Epithelial cell of esophagus (primary cell): ENCODE measurements around the gene CALR.
"Not testable (repeated sequence)": the region's sequence is repeated elsewhere in the genome, so short reads cannot be mapped to it uniquely, and the experiment has no call there.

Source experiments
- DNase-seq: peaks from one replicate; pipeline ENCODE4 v3.0.0; 2010; ENCODE audit warnings: low read depth
- H3K4me3 ChIP-seq: 2 replicates; pipeline ENCODE4 v1.5.1; 2011; ENCODE audit warnings: mild to moderate bottlenecking, low read length, control low read depth
- TF ChIP-seq, protein P1 (sequence below): IDR thresholded peaks from 2 replicates; pipeline ENCODE4 v1.5.1; 2011; ENCODE audit warnings: low read depth, mild to moderate bottlenecking, low read length, control low read depth, inconsistent platforms; ENCODE audit not compliant: insufficient read depth; ENCODE audit errors: missing control alignments

CALR gene

GRCh38 chr19:12937927-12938778 is at the start of gene CALR:
CALR (plus strand) TSS chr19:12938609; CDS start chr19:12938680, 71 bp downstream.
- DNase-seq = peak; percentile 99
- H3K4me3 ChIP-seq = peak within 1 kb of the TSS; percentile 99
- TF ChIP-seq, protein P1, sequence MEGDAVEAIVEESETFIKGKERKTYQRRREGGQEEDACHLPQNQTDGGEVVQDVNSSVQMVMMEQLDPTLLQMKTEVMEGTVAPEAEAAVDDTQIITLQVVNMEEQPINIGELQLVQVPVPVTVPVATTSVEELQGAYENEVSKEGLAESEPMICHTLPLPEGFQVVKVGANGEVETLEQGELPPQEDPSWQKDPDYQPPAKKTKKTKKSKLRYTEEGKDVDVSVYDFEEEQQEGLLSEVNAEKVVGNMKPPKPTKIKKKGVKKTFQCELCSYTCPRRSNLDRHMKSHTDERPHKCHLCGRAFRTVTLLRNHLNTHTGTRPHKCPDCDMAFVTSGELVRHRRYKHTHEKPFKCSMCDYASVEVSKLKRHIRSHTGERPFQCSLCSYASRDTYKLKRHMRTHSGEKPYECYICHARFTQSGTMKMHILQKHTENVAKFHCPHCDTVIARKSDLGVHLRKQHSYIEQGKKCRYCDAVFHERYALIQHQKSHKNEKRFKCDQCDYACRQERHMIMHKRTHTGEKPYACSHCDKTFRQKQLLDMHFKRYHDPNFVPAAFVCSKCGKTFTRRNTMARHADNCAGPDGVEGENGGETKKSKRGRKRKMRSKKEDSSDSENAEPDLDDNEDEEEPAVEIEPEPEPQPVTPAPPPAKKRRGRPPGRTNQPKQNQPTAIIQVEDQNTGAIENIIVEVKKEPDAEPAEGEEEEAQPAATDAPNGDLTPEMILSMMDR = peak; percentile 0

DNA sequence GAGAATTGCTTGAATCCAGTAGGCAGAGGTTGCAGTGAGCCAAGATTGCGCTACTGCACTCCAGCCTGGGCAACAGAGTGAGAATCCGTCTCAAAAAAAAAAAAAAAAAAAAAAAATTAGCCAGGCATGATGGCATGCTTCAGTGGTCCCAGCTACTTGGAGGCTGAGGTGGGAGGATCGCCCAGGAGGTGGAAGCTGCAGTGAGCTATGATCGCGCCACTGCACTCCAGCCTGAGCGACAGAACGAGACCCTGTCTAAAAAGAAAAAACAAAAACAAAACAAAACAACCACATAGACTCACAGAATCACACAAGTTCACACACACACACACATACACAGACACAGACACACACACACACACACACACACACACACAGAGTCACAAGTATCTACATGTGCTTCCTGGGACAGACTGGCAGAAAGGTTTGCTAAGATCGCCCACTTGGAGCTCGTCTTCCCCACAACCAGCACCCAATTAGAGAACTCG is 48.1 kb upstream of the CALR start:
- H3K4me3 ChIP-seq = peak overlapping the region; percentile 94

GRCh38 chr19:12890787-12891552 is 47.4 kb upstream of the CALR start, which contains the start of gene GCDH:
GCDH (plus strand) TSS chr19:12891160; CDS start chr19:12891305, 145 bp downstream.
- TF ChIP-seq, protein P1 = no peak
- DNase-seq = peak; percentile 100
- H3K4me3 ChIP-seq = peak within 1 kb of the TSS; percentile 94

More for the DNA sequence above, 48.1 kb upstream of the CALR start:
- DNase-seq = not testable (repeated sequence)

GRCh38 chr19:12891553-12892021 is 46.8 kb upstream of the CALR start:
- peak overlapping the region; percentile 94 for H3K4me3 ChIP-seq
- no peak for DNase-seq
- TF ChIP-seq, protein P1 = no peak

- no peak for DNase-seq
- H3K4me3 ChIP-seq = no peak overlapping the region
Observed at GRCh38 chr19:12893582-12893981, 44.8 kb upstream of the CALR start.

DNA sequence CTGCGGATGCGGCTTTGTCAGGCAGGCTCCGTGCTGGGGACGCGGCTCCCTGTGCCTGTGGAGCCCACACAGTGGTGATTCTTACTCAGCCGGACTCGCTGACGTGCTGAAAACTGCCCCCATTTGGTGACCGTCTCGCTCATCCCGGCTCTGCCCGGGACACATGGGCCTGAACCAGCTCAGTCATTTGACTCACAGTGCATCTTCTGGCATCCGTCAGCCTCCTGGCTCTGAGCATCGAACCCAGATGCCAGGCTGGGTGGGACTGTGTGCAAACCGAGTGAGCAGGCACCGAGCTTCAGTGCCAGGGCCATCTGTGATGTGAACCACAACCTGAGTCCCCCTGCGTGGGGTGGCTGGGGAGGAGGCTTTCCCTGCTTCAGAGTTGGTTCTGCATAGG is 41.9 kb upstream of the CALR start:
- H3K4me3 ChIP-seq = no peak overlapping the region
- TF ChIP-seq, protein P1 = no peak
- no peak for DNase-seq

More at GRCh38 chr19:12893582-12893981, 44.8 kb upstream of the CALR start:
- TF ChIP-seq, protein P1 = no peak
